Head of caudate nucleus (tissue), 42 donors: Measurements from ENCODE around the gene PBX1.

Experiments used
- DNase-seq, 42 donors: peaks; one replicate each; pipeline versions ENCODE4 v3.0.0 to v3.0.0-alpha.2; 2020 to 2021; ENCODE audit warnings: mixed read lengths in 7 of 42
- intact Hi-C: fragments of 100-400 bp; cut with DNase I; formaldehyde crosslinking; loops from one replicate; pipeline ENCODE4 v1.15.0; 2022

Gene PBX1

DNA sequence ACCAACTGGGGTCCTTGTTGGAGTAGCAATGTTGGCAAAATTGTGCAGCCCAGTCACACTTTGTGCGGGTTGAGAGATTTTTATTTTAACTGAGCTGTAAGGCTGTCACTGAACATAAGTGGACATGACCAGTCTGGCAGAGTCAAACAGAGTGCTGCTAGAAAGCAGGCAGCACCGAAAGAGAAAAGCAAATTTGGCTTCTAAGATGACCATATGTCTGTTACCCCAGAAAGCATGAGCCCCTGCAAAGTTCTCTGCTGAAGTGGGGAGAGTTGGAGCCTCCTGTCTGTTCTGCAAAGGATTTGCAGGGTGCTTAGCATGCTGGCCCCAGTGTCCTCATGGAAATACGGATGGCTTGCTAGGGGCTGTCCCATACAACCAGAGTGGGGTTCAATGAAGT lies 220.4 kb downstream of the PBX1 start:
- DNase-seq: no peak
- intact Hi-C loops: no loop called here

DNA sequence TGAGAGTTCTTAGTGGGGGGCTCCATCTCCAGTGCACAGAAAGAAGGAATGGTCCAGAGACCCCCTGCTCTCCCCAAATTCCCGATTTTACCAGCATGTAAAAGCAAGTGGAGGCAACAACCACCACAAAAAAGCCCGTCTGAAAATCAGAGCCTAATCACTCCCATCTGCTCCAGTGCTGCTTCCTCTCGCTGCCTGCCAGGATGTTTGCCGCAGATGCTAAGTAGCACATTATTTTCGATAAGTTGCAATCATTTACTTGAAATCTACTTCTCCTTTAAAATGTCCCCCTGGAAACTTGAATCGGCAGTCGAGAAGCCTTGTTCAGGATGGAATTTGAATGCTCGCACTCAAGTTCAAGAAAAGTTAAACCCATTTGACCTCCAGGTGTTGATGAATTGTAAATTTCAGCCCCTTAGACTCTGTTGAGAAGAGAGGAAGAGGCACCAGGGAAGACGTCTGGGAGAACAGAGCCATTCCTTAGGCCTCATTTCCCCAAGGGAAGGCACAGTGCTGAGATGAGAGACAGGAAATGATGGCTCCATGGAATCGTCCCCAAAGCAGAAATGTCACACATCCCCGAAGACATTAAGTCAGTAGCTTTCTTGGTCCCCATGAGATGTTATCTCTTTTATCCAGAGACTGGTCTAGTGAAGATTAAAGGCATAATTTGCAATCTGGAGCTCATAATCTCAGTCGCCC lies 221.3 kb downstream of the PBX1 start:
- DNase-seq: no peak
- intact Hi-C loops: loop anchor here (10.0 kb wide), 1 partner anchor 55 kb away; no protein-coding TSS in a partner anchor

DNA sequence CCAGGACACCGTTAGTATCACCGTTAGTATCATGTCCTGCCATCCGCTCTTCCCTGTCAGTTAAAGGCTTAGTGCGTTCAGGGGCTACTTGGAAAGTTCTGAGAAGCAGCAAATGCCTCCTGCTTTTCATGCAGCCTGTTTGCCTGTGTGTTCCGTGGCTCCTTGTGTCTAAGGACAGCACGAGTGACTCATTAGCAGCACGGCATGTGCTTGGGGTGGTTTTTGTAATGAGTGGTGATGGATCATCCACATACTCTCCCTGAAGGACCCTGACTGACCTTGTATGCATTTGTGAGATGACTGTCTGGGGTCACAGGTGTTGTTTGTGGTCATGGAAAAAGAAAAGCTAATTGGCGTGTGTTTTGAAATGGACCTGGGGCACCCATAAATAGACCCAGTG lies 221.9 kb downstream of the PBX1 start:
- no peak for DNase-seq
- intact Hi-C loops: loop anchor here (10.0 kb wide), 1 partner anchor 56 kb away; no protein-coding TSS in a partner anchor

DNA sequence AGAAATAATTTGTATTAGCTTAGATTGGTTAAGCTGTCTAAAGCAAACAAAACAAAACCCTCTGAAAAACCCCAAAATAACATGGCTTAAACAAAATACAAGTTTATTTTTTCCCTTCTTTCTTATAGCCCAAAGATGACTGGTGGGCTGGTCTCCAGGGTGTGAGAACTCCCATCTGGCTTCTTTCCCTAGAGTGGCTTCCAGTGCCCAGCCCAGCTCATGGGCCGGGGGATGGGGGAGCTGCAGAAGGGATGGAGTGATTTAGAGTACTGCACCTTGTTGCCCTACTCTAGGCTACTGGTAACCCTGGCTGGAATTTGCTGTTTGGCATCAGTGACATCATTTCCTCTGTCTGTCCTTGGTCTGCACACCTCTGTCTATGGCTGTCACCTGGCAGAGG lies 223.0 kb downstream of the PBX1 start:
- intact Hi-C loops: loop anchor here (10.0 kb wide), 1 partner anchor 57 kb away; no protein-coding TSS in a partner anchor
- peak in 2 of 42 donors; percentile 22 to 26 for DNase-seq

DNA sequence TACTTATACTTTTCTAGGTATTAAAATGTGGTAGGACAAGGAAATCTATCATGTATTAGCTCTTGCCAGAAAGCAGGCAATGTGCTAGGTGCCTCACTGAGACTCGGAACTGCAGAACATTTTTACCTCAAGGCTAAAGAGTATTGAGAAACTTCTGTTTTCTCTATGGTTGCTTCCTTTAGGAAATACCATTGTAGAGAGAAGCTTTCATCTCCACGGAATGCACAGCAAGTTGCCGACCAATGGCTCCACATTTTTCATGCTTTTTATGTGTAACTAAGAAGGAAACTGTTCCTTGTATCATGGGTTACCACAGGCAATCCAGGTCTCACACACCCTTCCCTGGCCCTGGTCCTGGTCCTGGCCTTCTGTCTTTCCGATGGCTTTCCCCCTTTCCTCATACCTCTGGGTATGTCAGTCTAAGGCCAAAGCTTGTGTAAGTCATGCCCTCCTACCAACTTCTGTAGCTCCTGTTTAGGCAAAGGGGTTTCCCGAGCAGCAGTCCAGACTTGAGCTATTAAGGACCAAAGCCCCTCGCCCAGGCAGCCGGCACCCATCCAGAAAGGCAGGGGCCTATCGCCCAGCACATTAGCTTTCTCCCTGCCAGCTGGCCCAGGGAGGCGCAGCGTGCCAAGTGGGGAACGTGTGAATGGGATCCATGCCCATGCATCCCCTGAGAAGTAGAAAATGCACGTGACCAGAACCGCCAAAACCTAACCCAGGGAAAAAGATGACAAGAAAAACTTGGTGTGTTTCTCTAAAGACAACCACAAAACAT lies 225.0 kb downstream of the PBX1 start:
- intact Hi-C loops: loop anchor here (10.0 kb wide), 1 partner anchor 59 kb away; no protein-coding TSS in a partner anchor

DNA sequence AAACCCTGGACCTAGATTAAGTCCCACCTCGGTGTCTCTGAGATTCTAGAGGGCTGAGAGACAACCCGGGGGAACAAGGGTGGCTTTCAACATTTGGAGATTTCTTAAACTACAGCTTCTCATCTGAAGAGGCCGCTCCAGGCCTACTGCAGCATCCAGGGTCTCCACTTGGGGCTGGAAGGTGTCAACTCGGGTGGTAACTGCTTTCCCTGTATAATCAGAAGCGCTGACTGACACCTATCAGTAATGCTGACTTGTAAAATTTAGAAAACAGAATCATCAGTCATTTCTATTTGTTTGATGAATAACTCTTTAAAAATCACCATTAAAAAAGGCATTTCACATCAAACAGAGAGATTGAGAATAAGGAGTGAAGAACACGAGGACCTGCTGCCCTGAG lies 226.0 kb downstream of the PBX1 start:
- DNase-seq: no peak
- intact Hi-C loops: loop anchor here (10.0 kb wide), 1 partner anchor 60 kb away; no protein-coding TSS in a partner anchor

More for the DNA sequence above, 225.0 kb downstream of the PBX1 start:
- peak in 10 of 42 donors; percentile 18 to 48 (median 35) for DNase-seq

DNA sequence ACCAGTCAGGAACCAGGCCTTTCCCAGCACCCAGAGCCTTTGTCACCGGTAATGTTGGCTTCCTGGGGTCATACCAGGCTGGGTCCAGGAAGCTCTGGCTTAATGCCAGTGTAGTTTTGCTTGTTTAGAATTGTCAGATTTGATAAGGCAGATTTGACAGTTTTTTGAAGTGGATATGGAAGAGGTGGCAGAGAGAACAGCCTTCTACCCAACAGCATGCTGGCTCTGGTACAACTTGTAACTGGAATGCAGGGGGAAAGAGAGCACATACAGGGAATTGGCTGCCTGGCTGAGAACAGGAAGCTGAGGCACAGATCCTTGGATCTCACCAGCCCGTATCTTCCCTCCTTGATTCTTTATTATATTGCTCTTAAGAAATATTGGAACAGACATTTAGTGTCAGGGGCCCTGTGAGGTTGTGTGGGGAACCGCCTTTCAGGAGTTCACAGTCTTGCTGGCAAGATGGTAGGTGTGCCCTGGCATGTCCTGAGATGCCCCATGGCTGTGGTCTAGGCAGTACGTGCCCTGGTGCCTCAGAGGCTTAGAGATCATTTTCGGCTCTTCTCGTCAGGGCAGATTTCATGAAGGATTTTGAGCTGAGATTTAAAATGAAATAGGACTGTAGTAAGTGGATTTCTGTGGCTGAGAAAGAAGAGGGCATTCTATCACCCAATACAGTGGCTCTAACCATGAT lies 227.0 kb downstream of the PBX1 start:
- peak in 1 of 42 donors; percentile 23 for DNase-seq
- intact Hi-C loops: loop anchor here (2.0 to 10.0 kb wide), 2 partner anchors 61 to 227 kb away; partner anchors contain the start of gene PBX1

DNA sequence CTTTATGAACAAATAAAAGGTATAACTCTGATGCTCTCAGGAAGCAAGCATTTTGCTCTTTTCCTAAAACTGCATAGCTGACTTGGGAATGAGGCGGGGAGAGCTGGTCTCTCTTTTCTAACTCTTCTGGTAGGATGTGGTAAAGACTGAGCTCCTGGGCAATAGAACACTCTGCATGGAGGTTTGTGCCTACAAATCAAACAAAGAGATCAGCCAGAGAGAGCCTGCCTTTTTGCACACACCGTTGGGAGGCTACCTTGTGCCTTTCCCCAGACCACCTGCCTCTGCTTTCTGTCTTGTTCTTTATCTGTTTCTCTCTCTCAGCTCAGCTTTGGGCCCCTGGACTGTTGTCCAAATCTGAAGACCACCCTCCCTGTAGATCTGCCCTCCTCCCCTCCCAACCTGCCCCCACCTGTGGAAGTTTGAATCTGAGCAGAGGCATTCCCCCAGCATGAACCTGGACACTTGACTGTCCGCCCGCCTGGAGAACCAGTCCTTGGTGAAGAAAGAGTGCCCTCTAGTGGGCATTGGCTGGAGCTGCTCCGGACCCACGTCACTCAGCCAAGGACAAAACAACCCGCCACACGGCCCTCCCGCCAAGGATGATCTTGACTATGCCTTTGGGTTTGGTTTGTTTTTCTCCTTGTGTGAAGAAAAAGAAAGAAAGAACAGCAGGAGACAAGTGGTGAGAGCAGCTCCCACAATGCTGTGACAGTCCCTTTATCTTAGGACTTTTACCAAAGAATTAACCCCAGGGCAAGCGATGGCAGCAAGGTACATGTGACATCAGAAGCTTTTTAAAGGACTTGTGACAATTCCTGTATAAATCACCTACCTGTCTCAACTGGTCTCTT lies 228.2 kb downstream of the PBX1 start:
- intact Hi-C loops: loop anchor here (2.0 to 10.0 kb wide), 2 partner anchors 62 to 228 kb away; partner anchors contain the start of gene PBX1
- peak; percentile 71 to 95 (median 88) for DNase-seq

DNA sequence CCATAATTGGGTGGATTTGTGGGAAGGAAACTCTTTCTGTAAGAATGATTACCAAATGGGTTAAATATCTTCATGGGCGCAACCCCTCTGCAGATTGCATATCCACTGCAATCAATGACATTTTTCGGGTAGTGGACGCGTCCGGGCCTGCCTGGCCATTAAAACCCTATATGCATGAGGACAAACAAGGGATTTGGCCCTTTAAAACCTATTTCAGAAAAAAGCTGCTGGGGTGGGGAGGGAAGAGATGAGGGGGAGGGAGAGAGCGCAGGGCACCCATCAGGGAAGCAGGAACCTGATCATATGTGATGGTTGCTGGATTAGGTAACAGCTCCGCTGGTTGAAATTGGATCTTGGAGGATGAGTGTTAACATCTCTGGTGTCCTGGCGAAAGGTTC lies 228.8 kb downstream of the PBX1 start:
- intact Hi-C loops: loop anchor here (2.0 to 10.0 kb wide), 2 partner anchors 63 to 229 kb away; partner anchors contain the start of gene PBX1
- peak in 9 of 42 donors; percentile 26 to 69 (median 48) for DNase-seq

DNA sequence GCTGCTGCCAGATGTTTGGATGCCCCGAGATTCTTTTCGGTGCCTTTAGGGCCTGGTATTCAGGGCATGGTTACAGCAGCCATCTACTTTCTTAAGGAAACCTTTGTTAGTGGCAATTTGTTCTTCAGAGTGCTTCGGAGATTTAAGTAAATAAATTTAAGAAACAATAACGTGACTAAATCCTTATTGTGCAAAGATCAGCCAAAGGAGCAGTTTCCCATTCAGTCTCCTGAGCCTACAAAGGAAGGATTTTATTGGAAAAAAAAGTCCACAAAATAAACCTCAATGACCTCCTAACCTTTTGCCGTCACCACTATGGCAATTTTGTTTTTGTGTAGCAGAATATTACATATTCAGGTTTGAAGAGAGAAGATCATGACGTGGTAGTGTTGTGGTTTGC lies 231.1 kb downstream of the PBX1 start:
- intact Hi-C loops: no loop called here
- DNase-seq: peak in 1 of 42 donors; percentile 29

DNA sequence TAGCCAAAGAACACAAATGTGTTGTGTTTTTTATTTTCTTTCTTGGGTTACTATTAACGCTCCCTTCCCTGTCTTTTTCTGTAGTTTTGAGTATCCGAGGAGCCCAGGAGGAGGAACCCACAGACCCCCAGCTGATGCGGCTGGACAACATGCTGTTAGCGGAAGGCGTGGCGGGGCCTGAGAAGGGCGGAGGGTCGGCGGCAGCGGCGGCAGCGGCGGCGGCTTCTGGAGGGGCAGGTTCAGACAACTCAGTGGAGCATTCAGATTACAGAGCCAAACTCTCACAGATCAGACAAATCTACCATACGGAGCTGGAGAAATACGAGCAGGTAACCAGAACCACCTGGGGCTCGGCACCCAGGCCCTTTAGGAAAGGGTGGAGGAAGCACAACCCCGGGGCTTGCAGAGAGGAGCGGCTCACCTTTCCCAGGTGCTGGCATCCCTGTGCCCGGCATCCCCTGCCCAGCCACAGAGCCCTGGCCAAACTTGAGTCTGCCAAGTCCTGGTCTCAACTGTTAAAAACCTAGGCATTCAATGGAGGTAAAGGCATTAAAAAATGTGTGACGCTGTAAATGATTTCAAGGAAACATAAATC lies 233.5 kb downstream of the PBX1 start:
- intact Hi-C loops: no loop called here
- no peak for DNase-seq

DNA sequence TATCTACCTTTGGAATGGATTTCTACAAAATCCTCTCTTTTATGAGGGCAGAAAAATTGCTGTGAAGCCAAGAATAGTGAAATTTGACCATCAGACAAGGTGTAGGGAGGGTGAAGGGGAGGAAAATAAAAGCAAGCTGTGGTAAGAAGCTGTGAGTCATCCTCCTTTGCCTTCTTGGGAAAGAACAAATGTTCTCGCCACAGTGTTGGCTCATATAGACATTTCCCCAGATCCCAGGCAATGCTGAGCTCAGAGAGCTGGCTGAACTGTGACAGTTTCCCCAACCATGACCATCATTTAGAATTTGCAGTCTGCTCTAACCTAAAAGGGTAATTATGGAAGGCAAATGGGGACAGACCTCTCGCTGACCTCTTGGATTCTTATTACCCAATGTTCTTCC lies 235.4 kb downstream of the PBX1 start:
- DNase-seq: peak in 5 of 42 donors; percentile 29 to 75 (median 55)
- intact Hi-C loops: no loop called here

DNA sequence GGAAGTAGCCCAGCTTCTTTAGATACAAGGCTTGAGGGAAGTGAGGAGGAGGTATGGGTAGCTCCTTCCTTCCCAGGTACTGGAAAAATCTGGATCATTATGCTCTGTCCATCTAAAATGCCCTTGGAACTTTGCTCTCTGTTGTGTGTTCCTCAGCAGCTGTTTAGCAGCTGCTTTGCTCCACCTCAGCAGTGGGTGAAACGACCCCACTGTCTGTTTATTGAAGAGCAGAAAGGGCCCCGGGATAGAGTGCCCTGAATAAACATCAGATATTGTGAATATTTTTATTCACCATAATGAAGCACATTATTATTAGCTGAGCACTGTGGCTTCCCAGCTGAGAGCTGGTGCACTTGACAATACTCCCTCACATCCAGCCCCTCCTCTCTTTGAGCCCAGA lies 237.9 kb downstream of the PBX1 start:
- intact Hi-C loops: no loop called here

DNA sequence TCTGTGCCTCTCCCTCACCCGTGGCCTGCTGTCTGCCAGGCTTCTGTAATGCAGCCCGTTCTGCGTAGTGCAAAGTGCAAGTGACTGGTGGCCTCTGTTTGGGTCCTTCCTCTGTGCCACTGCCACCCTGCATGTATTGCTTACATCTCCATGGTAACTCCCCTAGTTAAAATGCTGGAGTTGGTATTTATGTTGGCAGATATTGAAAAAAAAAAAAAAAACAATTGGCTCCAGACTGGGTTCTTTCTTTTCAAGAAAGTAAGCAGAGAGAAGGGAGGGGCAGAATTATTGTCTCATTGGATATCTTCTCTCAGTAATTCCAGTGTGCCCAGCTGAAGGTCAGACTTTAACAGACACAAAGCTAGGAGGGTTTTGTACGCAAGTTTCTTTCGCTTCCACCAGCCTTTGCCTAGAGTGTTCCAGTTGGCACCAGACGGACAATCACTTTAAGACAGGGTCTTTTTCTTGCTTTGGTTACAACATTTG lies 242.3 kb downstream of the PBX1 start:
- DNase-seq: peak in 31 of 42 donors; percentile 23 to 80 (median 47)
- intact Hi-C loops: no loop called here

More for the DNA sequence above, 237.9 kb downstream of the PBX1 start:
- no peak for DNase-seq

DNA sequence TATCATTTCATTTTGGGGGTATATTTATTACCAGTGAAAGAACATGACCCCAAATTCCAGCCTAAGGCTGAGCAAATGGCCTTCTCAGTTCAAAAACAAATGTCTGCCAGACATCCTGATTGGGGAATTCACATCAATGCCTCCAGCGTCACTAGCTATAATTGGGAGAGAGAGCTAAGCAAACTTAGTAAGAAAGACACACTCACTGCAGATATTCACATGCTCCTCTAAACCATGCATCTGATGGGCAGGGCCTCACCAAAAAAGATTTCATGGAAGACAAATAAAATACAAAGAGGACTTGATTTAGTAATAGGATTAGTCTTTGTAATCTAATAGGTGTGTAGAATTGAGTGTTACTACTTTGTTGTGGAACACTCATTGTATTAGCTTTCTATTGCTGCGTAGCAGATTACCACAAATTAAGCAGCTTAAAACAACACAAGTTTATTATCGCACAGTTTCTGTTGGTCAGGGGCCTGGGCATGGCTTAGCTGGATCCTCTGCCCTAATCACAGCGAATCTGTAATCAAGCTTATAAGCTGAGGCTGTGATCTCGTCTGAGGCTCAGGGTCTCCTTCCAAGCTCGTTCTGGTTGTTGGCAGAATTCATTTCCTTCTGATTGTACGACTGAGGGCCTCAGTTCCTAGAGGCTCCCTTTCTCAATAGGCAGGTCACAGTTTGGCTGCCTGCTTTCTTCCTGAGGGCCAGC lies 243.0 kb downstream of the PBX1 start:
- DNase-seq: peak in 1 of 42 donors; percentile 33
- intact Hi-C loops: no loop called here

DNA sequence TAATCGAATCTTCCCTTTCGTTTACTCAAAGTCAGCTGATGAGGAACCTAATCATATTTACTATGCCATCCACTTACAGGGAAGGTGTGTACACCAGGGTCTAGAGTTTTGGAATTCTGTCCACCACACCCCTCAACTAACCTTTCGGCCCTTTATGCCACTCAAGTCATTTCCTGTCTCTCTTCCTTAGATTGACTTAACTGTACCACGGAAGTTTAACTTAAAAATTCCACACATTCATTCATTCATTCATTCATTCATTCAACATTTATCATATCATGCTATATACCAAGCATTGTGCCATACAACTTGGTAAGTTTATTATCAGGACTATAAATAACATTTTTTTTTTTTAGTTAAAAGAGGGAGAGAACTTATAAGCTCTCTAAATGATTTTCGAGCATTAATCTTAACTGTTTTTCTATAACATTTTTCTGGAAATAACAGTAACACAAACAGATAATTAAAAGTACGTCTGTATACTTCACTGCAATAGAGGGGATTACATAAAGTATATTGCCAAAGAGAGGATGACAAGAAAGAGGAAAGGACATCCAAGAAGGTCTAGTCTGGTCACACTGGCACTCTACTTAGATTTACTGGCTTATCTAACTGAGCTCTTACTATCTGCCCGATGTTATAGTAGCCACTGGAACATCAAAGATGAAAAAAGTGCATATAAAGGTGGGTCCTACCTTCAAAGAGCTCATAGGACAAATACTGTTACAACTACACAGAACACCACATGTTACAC lies 243.7 kb downstream of the PBX1 start:
- intact Hi-C loops: no loop called here
- no peak for DNase-seq
